ENCODE measurements around the gene SRL. TPM values are rescaled to one million over a fixed set of nuclear protein-coding genes. Genes with fewer than 3 reads are reported as not detected.

Gene SRL
- total and polyA plus RNA-seq, 2 of the 4 experiments (the other 2 are of a cell fraction): under 0.01 to 0.14 TPM

DNA sequence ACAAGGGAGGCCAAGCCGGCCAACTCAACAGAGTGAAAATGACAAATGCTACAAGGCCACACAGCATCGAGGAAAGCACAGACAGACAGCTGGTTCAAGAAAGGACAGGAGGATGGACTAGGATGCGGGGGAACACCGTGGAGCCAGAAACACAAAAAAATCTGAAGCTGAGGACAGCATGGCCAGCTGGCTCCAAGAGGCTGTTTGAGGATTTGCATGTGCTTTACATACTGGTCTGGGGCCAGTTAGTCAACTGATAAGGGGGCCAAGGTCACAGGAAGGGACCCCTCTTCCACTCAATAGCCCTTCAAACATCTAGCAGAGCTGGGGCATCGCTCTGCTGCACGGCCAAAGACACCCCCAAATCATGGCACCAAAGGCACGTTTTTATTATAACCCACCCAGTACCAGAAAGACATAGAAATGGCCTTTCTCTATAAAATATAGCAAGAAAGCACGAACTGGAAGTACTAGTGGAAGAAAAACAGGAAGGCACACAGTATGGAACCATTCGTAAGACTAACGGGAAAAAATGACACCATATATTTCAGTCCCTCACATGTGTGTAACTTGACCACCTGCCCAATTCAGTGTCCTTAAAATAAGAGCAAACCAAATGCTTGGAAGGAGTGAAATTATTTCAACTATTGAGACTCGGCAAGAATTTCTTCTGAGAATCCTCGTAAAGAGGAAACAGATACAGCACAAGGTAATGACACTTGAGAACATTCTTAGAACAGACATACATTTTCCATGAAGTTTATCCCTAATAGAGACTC, 7.8 kb upstream of the SRL start:
- no peak overlapping the region for H2BK15ac ChIP-seq (ENCODE audit: low read depth, low read length)
- H3K23ac ChIP-seq (ENCODE audit: low read depth, low read length): no peak overlapping the region
- no peak overlapping the region for H2AK5ac ChIP-seq (ENCODE audit: low read depth, low read length)
- ATAC-seq (ENCODE audit: low read depth): no peak
- no peak overlapping the region for H2BK20ac ChIP-seq (ENCODE audit: low read depth, low read length)
- no peak overlapping the region for H4K8ac ChIP-seq (ENCODE audit: low read depth in 2 of 2, low read length in 2 of 2)
- H2AK9ac ChIP-seq (replicated peaks; ENCODE audit: low read depth, low read length, poor library complexity): no peak overlapping the region
- no peak overlapping the region for H3K56ac ChIP-seq (ENCODE audit: extremely low read depth, insufficient read depth, low read length)
- no peak for DNase-seq
- no peak overlapping the region for H3K4me2 ChIP-seq (ENCODE audit: low read depth, low read length)
- 0 out of 2 replicates have a peak, but pooled peaks cover 2% of the 10 kb centered on the region for H3K4me1 ChIP-seq (ENCODE audit: control insufficient read depth, insufficient read depth, low read length)
- ChIA-PET CTCF (interaction anchor here (0.5 kb wide), 1 partner anchor 61 kb away, joined by 3 read pairs; no protein-coding TSS in a partner anchor), POLR2A (ENCODE audit: unreplicated experiment) (no interaction called here)
- H3K4me3 ChIP-seq (ENCODE audit: insufficient read depth, low read depth, low read length): no peak overlapping the region
- H3K18ac ChIP-seq (ENCODE audit: low read depth, low read length): no peak overlapping the region
- H2AFZ ChIP-seq (replicated peaks; ENCODE audit: low read length, poor library complexity): no peak overlapping the region
- in situ Hi-C loops (cut with MboI; ENCODE audit: low sequenced_read_pairs): loop anchor here (10.0 kb wide), 2 partner anchors 135 to 265 kb away; partner anchors contain the start of gene ADCY9
- no peak overlapping the region for H2BK120ac ChIP-seq (ENCODE audit: low read depth, low read length)
- no peaks in the 10 kb centered on the region; the same call in 1 of the 2 replicates for H4K20me1 ChIP-seq (ENCODE audit: insufficient read depth, low read length)
- intact Hi-C loops (cut with micrococcal nuclease): loop anchor here (5.0 to 10.0 kb wide), 5 partner anchors 252 to 555 kb away; no protein-coding TSS in a partner anchor
- H2BK5ac ChIP-seq (ENCODE audit: low read depth, low read length, poor library complexity, severe bottlenecking): no peak overlapping the region
- no peaks in the 10 kb centered on the region for H3K36me3 ChIP-seq (ENCODE audit: control insufficient read depth, insufficient read depth, low read length)
- no peak overlapping the region for H3K27ac ChIP-seq (ENCODE audit: insufficient read depth, low read length)
- no TSS peak for BruUV-seq (replicated peaks)
- dilution Hi-C loops (cut with HindIII; ENCODE audit: low sequenced_read_pairs, unreplicated experiment): no loop called here
- TF ChIP-seq POLR2A (IDR thresholded peaks at IDR 0.05; ENCODE audit: low read depth, low read length) (no peak), MAZ (IDR thresholded peaks at IDR 0.05; ENCODE audit: borderline replicate concordance, low read depth, low read length) (no peak), FOS (IDR thresholded peaks at IDR 0.05; ENCODE audit: low read depth, low read length) (no peak), BHLHE40 (IDR thresholded peaks at IDR 0.05; ENCODE audit: low read depth, low read length) (no peak), MAFK (IDR thresholded peaks at IDR 0.05; ENCODE audit: low read depth, low read length) (no peak), CHD1 (IDR thresholded peaks at IDR 0.05; ENCODE audit: low read depth, low read length) (no peak), RAD21 (IDR thresholded peaks at IDR 0.05; ENCODE audit: low read length) (no peak), SMC3 (IDR thresholded peaks at IDR 0.05; ENCODE audit: low read depth, low read length) (no peak), RCOR1 (IDR thresholded peaks at IDR 0.05; ENCODE audit: insufficient replicate concordance, low read length) (no peak)
- H3K14ac ChIP-seq (replicated peaks; ENCODE audit: low read depth, low read length): no peak overlapping the region
- H4K5ac ChIP-seq (ENCODE audit: low read depth, low read length): no peak overlapping the region
- H4K91ac ChIP-seq (ENCODE audit: insufficient read depth, low read depth, low read length): no peak overlapping the region
- H3K79me1 ChIP-seq (ENCODE audit: low read depth in 1 of 2, low read length in 2 of 2): peaks cover 0 to 6% of the 10 kb centered on the region in 2 experiments; a peak in 1 of 4 replicates
- H3K9ac ChIP-seq (ENCODE audit: low read depth, low read length): no peak overlapping the region
- H3K4ac ChIP-seq (ENCODE audit: low read depth, low read length): no peak overlapping the region
- WGBS, 2 experiments (ENCODE audit: extremely low coverage in 2 of 2, insufficient read length in 1 of 2): 47% methylated on average over 4 of the region's 12 CpGs; no CpG with 5 or more reads in 1 of the 2 experiments
- peaks cover 2% of the 10 kb centered on the region; the same call in 1 of the 2 replicates for H3K9me1 ChIP-seq (ENCODE audit: insufficient read depth, low read length)
- H3K9me3 ChIP-seq (ENCODE audit: control insufficient read depth, insufficient read depth, low read length): no peaks in the 10 kb centered on the region
- H3K27me3 ChIP-seq (ENCODE audit: control insufficient read depth, insufficient read depth, low read length): no peaks in the 10 kb centered on the region
